Choroid plexus epithelial cell (primary cell): ENCODE data around the gene LBHD2.

ENCODE experiments used
- DNase-seq: peaks from one replicate; pipeline ENCODE4 v3.0.0-alpha.2; 2010; ENCODE audit warnings: low read depth
- H3K4me3 ChIP-seq: 2 replicates; pipeline ENCODE4 v1.5.1; 2011; ENCODE audit warnings: low read depth, mild to moderate bottlenecking, control low read depth, low read length, moderate library complexity
- TF ChIP-seq, protein P1 (sequence below): conservative IDR thresholded peaks from 2 replicates; pipeline ENCODE4 v1.5.1; 2011; ENCODE audit warnings: low read depth, mild to moderate bottlenecking, control low read depth, inconsistent platforms, low read length, moderate library complexity

LBHD2 gene

DNA sequence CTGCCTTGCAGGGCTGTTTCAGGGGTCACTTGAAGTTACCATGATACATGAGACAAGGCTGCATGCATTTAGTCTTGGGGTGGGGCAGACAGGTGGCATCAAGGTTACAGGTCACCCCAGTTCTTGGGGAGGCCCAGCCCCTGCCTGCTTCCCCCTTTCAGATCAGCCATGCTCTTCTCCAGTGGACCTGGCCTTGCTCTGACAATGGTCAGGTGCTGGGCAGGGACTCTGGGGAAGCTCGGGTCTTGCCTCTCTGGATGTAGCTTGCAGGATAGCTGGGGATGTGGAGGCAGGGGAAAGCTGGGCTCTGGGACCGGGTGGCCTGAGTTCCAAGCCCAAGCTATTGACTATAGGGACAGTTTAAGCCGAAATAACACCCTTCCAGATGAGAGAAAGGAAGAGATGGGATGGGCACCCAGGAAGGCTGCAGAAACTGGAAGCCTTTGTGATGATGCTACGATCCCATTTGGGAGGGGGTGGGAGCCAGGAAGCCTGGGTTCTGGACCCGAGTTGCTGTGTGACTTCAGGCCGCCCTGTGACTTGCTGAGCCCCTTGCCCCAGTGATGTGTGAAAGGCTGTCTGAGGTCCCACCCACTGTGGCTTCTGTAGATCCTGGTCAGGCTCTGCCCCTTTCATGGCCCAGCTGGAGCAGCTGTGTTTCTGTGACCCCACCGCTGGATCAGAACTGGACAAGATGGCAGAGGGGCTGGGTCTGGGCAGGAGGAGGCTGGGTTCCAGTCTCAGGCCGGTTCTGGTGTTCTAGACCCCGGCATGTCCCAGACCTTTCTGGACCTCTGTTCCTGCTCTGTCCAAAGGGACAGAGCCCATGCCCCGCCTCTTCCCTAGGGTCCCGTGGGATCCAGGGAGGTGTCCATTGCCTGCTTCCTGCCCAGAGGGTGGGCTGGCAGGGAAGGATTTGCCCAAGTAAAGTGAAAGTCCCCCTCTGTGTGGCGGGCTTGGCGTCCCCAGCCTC, 41.4 kb downstream of the LBHD2 start:
- no peak overlapping the region for H3K4me3 ChIP-seq
- TF ChIP-seq, protein P1, sequence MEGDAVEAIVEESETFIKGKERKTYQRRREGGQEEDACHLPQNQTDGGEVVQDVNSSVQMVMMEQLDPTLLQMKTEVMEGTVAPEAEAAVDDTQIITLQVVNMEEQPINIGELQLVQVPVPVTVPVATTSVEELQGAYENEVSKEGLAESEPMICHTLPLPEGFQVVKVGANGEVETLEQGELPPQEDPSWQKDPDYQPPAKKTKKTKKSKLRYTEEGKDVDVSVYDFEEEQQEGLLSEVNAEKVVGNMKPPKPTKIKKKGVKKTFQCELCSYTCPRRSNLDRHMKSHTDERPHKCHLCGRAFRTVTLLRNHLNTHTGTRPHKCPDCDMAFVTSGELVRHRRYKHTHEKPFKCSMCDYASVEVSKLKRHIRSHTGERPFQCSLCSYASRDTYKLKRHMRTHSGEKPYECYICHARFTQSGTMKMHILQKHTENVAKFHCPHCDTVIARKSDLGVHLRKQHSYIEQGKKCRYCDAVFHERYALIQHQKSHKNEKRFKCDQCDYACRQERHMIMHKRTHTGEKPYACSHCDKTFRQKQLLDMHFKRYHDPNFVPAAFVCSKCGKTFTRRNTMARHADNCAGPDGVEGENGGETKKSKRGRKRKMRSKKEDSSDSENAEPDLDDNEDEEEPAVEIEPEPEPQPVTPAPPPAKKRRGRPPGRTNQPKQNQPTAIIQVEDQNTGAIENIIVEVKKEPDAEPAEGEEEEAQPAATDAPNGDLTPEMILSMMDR, result no peak
- no peak for DNase-seq

DNA sequence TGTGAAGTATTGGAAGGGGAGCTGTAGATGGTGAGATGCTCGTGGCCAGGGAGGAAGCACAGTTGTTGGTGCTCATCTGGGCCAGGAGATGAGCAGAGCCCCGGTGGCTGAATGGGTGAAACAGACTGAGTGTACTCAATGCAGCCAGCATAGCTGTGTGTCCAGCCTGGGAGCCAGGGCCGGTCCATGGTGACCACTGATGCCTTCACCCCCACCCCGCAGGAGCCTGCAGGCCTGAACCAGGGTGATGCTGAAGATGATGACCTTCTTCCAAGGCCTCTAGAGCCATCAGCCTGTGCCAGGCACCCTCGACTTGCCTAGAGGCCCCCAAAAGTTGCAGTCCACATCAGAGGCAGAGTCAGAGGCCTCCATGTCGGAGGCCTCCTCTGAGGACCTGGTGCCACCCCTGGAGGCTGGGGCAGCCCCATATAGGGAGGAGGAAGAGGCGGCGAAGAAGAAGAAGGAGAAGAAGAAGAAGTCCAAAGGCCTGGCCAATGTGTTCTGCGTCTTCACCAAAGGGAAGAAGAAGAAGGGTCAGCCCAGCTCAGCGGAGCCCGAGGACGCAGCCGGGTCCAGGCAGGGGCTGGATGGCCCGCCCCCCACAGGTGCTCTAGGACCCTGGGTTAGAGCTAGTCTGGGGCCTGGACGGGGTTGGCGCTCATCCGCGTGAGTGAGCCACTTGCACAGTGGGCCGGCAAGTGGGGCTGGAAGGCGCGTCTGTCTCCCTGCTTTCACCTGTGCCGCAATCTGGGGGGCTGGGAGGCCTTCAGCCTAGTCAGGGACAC, 42.3 kb downstream of the LBHD2 start:
- TF ChIP-seq, protein P1, result no peak
- H3K4me3 ChIP-seq, result no peak overlapping the region
- no peak for DNase-seq

DNA sequence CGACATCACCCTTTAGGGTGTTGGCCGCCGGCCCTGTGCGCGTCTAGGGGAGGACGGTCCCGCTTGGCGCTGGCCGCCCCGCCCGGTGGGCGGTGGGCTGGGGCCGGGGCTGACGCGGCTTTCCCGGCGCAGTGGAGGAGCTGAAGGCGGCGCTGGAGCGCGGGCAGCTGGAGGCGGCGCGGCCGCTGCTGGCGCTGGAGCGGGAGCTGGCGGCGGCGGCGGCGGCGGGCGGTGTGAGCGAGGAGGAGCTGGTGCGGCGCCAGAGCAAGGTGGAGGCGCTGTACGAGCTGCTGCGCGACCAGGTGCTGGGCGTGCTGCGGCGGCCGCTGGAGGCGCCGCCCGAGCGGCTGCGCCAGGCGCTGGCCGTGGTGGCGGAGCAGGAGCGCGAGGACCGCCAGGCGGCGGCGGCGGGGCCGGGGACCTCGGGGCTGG, 42.9 kb downstream of the LBHD2 start:
- no peak for DNase-seq
- TF ChIP-seq, protein P1, result no peak
- no peak overlapping the region for H3K4me3 ChIP-seq

DNA sequence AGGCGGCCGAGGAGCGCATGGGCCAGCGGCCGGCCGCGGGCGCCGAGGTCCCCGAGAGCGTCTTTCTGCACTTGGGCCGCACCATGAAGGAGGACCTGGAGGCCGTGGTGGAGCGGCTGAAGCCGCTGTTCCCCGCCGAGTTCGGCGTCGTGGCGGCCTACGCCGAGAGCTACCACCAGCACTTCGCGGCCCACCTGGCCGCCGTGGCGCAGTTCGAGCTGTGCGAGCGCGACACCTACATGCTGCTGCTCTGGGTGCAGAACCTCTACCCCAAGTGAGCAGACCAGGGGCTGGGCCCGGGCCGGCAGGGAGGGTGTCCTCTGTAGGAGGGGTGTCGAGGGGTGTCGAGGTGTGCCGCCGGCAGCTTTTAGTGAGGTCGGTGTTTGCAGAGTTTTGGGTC, 43.3 kb downstream of the LBHD2 start:
- H3K4me3 ChIP-seq, result no peak overlapping the region
- TF ChIP-seq, protein P1, result no peak
- no peak for DNase-seq

DNA sequence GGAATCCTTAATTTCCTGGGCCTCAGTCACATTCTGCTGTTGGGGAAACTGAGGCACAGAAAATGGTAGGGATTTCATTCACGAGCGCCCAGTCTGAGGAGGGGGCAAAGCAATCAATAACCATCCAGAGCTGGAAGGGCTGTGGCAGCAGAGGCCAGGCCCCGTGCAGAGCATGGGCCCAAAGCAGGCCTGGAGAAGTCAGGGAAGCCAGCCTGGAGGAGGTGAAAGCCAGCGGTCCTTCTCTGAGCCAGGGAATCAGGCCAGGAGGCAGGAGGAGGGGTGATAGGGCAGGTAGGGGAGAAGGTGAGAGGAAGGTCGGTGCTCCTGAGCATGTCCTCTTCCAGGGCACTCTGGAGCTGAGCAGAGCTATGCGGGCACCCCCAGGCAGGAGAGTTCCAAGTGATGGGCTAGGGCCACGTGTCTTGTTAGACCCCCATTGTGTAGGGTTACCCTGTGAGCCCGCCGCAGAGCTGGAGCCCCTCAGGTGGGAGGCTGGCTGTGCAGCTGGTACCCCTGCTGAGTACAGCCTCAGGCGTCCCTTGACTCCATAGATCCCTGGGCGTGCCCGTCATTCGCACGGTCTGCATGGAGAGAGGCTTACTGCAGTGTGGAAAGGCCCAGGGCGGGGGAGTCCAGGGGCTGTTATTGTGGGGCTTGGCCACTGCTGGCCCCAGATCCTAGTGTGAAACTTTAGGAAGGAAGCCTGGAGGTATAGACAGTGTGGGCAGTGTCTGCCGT, 44.0 kb downstream of the LBHD2 start:
- DNase-seq, result no peak
- H3K4me3 ChIP-seq, result no peak overlapping the region
- TF ChIP-seq, protein P1, result no peak

DNA sequence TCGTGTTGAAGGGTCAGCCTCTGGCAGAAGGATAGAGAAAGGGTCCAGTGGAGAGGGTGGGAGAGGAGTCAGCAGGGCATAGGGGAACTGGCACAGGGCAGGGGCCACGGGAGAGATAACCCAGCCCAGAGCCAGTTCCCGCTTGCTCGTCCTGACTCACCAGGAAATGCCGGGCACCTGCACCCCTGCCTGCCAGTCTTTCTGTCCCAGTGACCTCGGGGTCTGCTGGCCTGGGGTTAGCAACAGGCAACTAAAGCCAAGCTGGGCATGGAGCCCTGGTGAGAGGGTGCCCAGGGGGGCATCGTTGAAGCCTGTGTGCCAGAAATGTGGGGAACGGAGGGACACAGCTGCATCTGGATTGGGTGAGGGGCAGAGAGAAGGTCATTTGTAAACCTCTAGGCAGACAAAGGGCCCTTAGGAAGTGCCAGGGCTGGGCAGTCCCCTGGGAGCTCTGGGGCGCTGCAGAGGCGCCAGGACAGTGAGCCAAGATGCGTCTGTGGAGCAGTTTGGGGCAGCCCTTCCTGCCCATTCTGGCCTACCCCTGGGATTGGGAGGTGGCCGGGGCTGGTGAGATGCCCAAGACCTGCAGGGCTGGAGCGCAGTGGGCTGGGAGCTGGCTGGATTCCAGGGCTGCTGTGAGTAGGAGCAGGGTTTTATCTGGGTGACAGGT, 44.8 kb downstream of the LBHD2 start:
- TF ChIP-seq, protein P1, result no peak
- H3K4me3 ChIP-seq, result no peak overlapping the region
- DNase-seq, result no peak
